ENCODE data around the gene FURIN.

DNA sequence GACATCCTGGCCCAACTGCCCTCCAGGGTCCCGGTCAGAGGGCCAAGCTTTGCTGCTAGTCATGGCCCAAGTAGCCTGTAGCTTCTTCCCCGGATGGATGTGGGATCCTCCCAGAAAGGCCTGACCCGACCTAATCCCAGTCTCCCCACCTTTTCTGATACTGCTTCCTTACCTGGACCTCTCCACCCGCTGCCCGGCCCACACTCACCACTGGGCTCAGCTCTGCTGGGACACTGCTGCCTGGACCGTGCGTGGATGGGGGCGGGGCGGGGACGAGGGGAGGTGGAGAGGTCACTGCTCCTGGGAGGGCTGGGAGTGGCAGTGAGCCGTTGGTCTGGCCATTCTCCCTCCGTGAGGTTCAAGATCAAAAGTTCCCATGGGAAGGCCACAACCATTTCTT, 40.3 kb upstream of the FURIN start:
- TF ChIP-seq CTCF (IDR thresholded peaks at IDR 0.05; ENCODE audit: low read length) (no peak), EZH2 (optimal IDR thresholded peaks at IDR 0.05; ENCODE audit: low read depth, low read length) (no peak)

All from MM.1S (cell line).